ENCODE measurements around the gene COL13A1. TPM values are rescaled to one million over a fixed set of nuclear protein-coding genes. Genes with fewer than 3 reads are reported as not detected.

Gene COL13A1
- polyA plus RNA-seq, 1 experiment, result 11.9 TPM

- no peak overlapping the region for H3K4me3 ChIP-seq (ENCODE audit: low read depth, low read length)
- TF ChIP-seq CTCF (IDR thresholded peaks at IDR 0.05; ENCODE audit: insufficient read depth, low read depth, low read length), result no peak
- no peak for DNase-seq (ENCODE audit: low read depth)
- H3K27me3 ChIP-seq (ENCODE audit: control insufficient read depth, insufficient read depth, low read length), result no peaks in the 10 kb centered on the region
- POLR2A ChIA-PET, result no interaction called here
- CTCF ChIA-PET, result interaction anchor here (0.8 to 1.4 kb wide), 2 partner anchors 12 to 46 kb away, joined by 3 to 4 read pairs; no protein-coding TSS in a partner anchor
- H3K36me3 ChIP-seq (ENCODE audit: control insufficient read depth, insufficient read depth, low read length), result no peaks in the 10 kb centered on the region
Observed at GRCh38 chr10:69862882-69863530, 61.3 kb downstream of the COL13A1 start.

DNA sequence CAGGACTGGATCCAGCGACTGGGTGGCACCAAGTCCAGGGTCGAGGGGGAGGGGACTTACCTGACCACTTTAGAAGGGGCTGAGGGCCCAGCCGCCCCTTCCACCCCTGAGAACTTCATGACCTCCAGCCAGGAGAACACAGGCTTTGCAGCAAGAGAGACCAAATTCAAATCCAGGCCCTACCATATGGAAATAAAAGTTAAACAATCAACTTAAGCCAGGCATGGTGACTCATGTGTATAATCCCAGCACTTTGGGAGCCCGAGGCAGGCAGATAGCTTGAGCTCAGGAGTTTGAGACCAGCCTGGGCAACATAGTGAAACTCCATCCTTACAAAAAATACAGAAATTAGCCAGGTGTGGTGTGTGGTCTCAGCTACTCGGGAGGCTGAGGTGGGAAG is 61.9 kb downstream of the COL13A1 start:
- DNase-seq (ENCODE audit: low read depth), result no peak
- Histone ChIP-seq H3K27me3 (ENCODE audit: control insufficient read depth, insufficient read depth, low read length) (no peaks in the 10 kb centered on the region), H3K4me3 (ENCODE audit: low read depth, low read length) (no peak overlapping the region), H3K36me3 (ENCODE audit: control insufficient read depth, insufficient read depth, low read length) (no peaks in the 10 kb centered on the region)
- TF ChIP-seq CTCF (IDR thresholded peaks at IDR 0.05; ENCODE audit: insufficient read depth, low read depth, low read length), result no peak
- CTCF ChIA-PET, result interaction anchor here (0.8 to 1.4 kb wide), 2 partner anchors 12 to 47 kb away, joined by 3 to 4 read pairs; no protein-coding TSS in a partner anchor
- POLR2A ChIA-PET, result no interaction called here

- CTCF ChIA-PET, result interaction anchor here (1.4 to 1.5 kb wide), 2 partner anchors 11 to 48 kb away, joined by 3 to 4 read pairs; no protein-coding TSS in a partner anchor
- Histone ChIP-seq H3K4me3 (ENCODE audit: low read depth, low read length) (no peak overlapping the region), H3K36me3 (ENCODE audit: control insufficient read depth, insufficient read depth, low read length) (no peaks in the 10 kb centered on the region), H3K27me3 (ENCODE audit: control insufficient read depth, insufficient read depth, low read length) (no peaks in the 10 kb centered on the region)
- POLR2A ChIA-PET, result no interaction called here
- no peak for TF ChIP-seq CTCF (IDR thresholded peaks at IDR 0.05; ENCODE audit: insufficient read depth, low read depth, low read length)
- peak; percentile 74 for DNase-seq (ENCODE audit: low read depth)
Observed at GRCh38 chr10:69864321-69864720, 62.6 kb downstream of the COL13A1 start.

- TF ChIP-seq CTCF (IDR thresholded peaks at IDR 0.05; ENCODE audit: insufficient read depth, low read depth, low read length), result no peak
- ChIA-PET CTCF (interaction anchor here (1.5 to 1.7 kb wide), 4 partner anchors 47 to 58 kb away, joined by 3 to 5 read pairs (median 4); no protein-coding TSS in a partner anchor), POLR2A (no interaction called here)
- H3K27me3 ChIP-seq (ENCODE audit: control insufficient read depth, insufficient read depth, low read length), result no peaks in the 10 kb centered on the region
- H3K36me3 ChIP-seq (ENCODE audit: control insufficient read depth, insufficient read depth, low read length), result no peaks in the 10 kb centered on the region
- H3K4me3 ChIP-seq (ENCODE audit: low read depth, low read length), result no peak overlapping the region
- DNase-seq (ENCODE audit: low read depth), result no peak
Observed at GRCh38 chr10:69865450-69865849, 63.7 kb downstream of the COL13A1 start.

DNA sequence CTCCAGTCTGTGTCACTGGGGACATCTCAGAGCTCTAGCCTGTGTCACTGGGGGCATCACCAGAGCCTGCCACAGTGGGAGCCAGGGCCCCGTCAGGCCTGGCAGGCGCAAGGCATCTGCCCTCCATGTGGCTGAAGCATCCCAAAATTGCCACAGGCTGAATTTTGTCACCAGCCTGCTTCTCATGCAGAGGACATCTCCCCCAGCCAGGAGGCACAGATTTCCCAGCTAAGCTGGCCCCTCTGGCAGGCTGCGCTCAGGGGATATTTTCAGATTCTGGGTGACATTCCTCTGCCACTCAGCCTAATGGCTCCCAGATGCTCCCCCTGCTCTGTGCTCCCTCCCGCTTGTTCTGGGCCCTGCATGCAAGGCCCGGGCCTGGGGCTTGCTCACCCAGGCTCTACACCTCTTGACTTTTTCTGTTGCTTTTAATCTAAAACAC is 64.6 kb downstream of the COL13A1 start:
- CTCF ChIA-PET, result interaction anchor here (1.1 to 1.7 kb wide), 5 partner anchors 35 to 65 kb away, joined by 3 to 6 read pairs (median 5); partner anchors contain the start of gene COL13A1
- TF ChIP-seq CTCF (IDR thresholded peaks at IDR 0.05; ENCODE audit: insufficient read depth, low read depth, low read length), result no peak
- DNase-seq (ENCODE audit: low read depth), result no peak
- Histone ChIP-seq H3K36me3 (ENCODE audit: control insufficient read depth, insufficient read depth, low read length) (no peaks in the 10 kb centered on the region), H3K4me3 (ENCODE audit: low read depth, low read length) (no peak overlapping the region), H3K27me3 (ENCODE audit: control insufficient read depth, insufficient read depth, low read length) (no peaks in the 10 kb centered on the region)
- POLR2A ChIA-PET, result interaction anchor here (0.7 kb wide), 1 partner anchor 13 kb away, joined by 3 read pairs; no protein-coding TSS in a partner anchor

Measured in BJ (cell line).